ACC112 (cell line): ENCODE results near the gene OPTC.
A peak's percentile ranks its signal among the peaks of the same experiment; 100 is the strongest.

Source experiments
- H2AFZ ChIP-seq: fragments of 200-600 bp; sonication (generic); one replicate; pipeline ENCODE4 v1.6.0; 2017; ENCODE audit warnings: antibody characterized with exemption, low read length; ENCODE audit not compliant: unreplicated experiment
- H3K27ac ChIP-seq: fragments of 200-600 bp; sonication (generic); 2 replicates; pipeline ENCODE4 v1.5.1; 2014; ENCODE audit warnings: low read depth, mild to moderate bottlenecking, antibody characterized with exemption, low read length, moderate library complexity
- H3K27me3 ChIP-seq: fragments of 200-600 bp; sonication (generic); 2 replicates; pipeline ENCODE4 v1.6.1; 2014; ENCODE audit warnings: mild to moderate bottlenecking, antibody characterized with exemption, low read length, moderate library complexity, mixed read lengths; ENCODE audit not compliant: insufficient read depth
- H3K36me3 ChIP-seq: fragments of 200-600 bp; sonication (generic); 2 replicates; pipeline ENCODE4 v1.6.1; 2016; ENCODE audit warnings: mild to moderate bottlenecking, antibody characterized with exemption, low read length, moderate library complexity, mixed read lengths; ENCODE audit not compliant: insufficient read depth
- H3K4me1 ChIP-seq: fragments of 200-600 bp; sonication (generic); one replicate; pipeline ENCODE4 v1.6.1; 2016; ENCODE audit warnings: low read length, mixed read lengths; ENCODE audit not compliant: insufficient read depth, unreplicated experiment, control insufficient read depth
- H3K4me3 ChIP-seq: fragments of 200-600 bp; sonication (generic); 2 replicates; pipeline ENCODE4 v1.5.1; 2014; ENCODE audit warnings: mild to moderate bottlenecking, low read depth, low read length
- H3K79me2 ChIP-seq: fragments of 200-600 bp; sonication (generic); one replicate; pipeline ENCODE4 v1.6.0; 2016; ENCODE audit warnings: low read length; ENCODE audit not compliant: control insufficient read depth, unreplicated experiment, insufficient read depth

Gene OPTC

DNA sequence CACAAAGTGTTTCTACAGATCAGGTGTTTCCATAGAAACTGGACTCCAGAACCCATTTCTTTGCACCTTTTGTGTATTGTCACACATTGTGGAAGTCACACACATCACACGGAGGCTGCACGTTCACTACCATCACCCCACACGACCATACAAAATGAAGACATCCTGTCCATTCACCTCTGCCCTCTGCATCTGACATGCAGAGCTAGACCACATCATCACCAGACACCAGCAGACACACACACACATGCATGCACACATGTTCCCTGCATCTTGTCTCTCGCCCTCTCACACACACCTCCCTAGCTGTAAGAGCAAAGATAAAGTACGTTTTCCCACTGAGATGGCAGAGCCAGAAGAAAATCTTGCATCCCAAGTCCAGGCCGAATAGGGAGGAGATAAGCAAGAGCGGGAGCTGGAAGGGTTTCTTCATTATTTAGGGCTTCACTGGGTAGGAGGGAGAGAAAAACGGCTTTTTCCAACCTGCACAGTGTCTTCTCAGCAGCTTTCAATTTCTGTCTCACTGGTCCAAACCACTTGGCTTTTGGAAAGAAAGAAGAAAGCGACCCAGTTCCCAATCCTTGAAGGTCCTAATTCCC, 17.6 kb upstream of the OPTC start:
- Histone ChIP-seq H3K4me1 (peaks cover 18% of the 10 kb centered on the region), H3K36me3 (no peaks in the 10 kb centered on the region), H3K4me3 (no peak overlapping the region), H2AFZ (no peak overlapping the region), H3K27ac (no peak overlapping the region), H3K79me2 (no peaks in the 10 kb centered on the region), H3K27me3 (peaks cover 8% of the 10 kb centered on the region)

DNA sequence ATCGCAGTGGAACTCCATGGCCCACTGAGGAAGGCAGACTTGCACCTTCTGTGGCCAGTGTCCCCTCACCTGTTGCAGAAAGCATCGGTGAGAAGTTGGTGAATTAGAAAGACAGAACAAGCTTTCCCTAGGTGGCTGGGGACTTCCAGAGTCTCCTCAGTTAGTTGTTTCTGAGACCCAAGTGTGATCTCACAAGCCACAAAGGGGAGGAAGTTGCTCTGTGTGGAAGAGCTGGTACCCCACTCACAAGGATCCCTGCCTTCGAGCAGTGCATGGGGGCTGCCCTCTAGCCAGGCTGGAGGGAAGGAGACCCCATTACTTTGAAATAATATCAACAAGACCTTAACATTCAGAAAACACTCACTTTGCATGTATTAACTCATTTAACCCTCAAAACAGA, 16.2 kb upstream of the OPTC start:
- peaks cover 22% of the 10 kb centered on the region for H3K4me1 ChIP-seq
- peaks cover 3% of the 10 kb centered on the region for H3K27me3 ChIP-seq
- no peak overlapping the region for H3K27ac ChIP-seq
- no peak overlapping the region for H2AFZ ChIP-seq
- no peaks in the 10 kb centered on the region for H3K79me2 ChIP-seq
- no peaks in the 10 kb centered on the region for H3K36me3 ChIP-seq
- H3K4me3 ChIP-seq: no peak overlapping the region

DNA sequence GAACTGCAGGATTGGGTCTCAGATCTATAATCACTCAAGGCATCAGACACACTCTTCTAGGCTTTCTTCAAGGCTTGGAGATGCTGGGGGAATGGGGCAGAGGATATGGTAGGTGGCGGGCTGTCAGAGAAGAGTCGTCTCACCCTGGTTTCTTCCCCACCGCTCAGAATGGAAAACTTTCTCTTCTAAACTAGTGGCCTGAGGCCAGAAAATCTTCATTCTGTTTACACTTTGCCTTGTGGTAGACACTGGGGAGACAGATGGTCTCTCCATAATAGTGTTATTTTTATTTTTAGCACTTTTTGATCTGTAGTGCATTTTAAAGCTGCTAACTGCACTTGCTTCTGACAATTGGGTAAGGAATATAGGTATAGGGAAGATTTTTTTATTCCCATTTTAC, 15.7 kb upstream of the OPTC start:
- H3K36me3 ChIP-seq: no peaks in the 10 kb centered on the region
- H2AFZ ChIP-seq: no peak overlapping the region
- H3K79me2 ChIP-seq: no peaks in the 10 kb centered on the region
- H3K4me1 ChIP-seq: peaks cover 22% of the 10 kb centered on the region
- no peak overlapping the region for H3K27ac ChIP-seq
- no peak overlapping the region for H3K4me3 ChIP-seq
- H3K27me3 ChIP-seq: no peaks in the 10 kb centered on the region; the same call in 1 of the 2 replicates

DNA sequence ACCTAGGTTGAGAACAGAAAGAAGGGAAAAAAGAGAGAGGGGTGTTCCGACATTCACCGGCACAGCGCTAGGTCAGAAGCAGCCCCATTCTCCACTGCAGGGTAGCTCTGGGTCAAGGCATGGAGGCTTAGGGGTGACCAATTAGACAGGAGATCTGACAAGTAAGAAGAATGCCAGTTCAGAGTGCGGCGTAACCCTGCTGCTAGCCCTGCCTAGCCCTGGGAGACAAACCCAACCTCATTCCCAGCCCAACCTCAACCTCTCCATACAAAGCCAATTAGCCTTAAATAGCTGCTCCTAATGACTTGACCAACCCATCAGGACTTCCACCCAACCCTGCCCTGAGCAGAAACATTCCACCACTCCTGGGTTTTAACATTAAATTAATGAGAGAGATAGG, 15.0 kb upstream of the OPTC start:
- no peak overlapping the region for H2AFZ ChIP-seq
- no peak overlapping the region for H3K4me3 ChIP-seq
- H3K27ac ChIP-seq: no peak overlapping the region
- H3K4me1 ChIP-seq: peaks cover 22% of the 10 kb centered on the region
- no peaks in the 10 kb centered on the region for H3K79me2 ChIP-seq
- H3K36me3 ChIP-seq: no peaks in the 10 kb centered on the region
- no peaks in the 10 kb centered on the region; the same call in 1 of the 2 replicates for H3K27me3 ChIP-seq

DNA sequence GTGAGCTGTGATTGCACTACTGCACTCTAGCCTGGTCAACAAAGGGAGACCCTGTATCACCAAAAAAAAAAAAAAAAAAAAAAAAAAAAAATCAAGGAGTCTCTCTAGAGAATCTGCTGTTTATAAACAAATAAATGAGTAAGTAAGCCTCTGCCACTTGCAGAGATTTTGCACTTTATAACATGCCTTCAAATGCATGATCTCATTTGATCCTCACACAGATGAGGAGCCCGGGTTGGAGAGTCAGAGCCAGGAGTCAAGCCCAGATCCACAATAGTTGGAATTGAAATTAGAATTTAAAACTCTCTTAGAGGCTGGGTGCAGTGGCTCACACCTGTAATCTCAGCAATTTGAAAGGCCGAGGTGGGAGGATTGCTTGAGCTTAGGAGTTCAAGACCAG, 14.3 kb upstream of the OPTC start:
- Histone ChIP-seq H3K4me3 (no peak overlapping the region), H3K27me3 (no peaks in the 10 kb centered on the region; the same call in 1 of the 2 replicates), H3K27ac (peak overlapping the region; percentile 69; the same call in 1 of the 2 replicates), H3K4me1 (peaks cover 22% of the 10 kb centered on the region), H3K79me2 (no peaks in the 10 kb centered on the region), H2AFZ (no peak overlapping the region), H3K36me3 (no peaks in the 10 kb centered on the region)

DNA sequence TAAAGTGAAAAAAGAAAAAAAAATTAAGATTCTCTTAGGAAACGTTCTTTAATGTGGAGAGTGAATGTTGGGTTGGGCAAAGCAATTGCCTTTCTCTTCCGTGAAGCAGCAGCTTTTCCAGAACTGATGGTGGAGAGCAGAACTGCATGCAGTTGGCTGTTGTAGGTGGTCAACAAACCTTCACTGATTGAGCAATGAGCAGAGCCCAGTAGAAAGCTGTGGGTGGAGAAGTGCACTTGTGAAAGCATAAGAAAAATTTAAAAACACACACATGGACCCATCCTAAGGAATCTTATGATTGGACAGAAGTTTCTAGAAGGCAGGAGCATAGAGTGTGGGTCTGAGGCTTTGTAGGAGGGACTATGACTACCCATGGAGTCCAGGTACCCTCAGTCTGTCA, 13.9 kb upstream of the OPTC start:
- no peaks in the 10 kb centered on the region for H3K36me3 ChIP-seq
- peaks cover 22% of the 10 kb centered on the region for H3K4me1 ChIP-seq
- H3K79me2 ChIP-seq: no peaks in the 10 kb centered on the region
- peak overlapping the region; percentile 69 for H3K27ac ChIP-seq
- H2AFZ ChIP-seq: peak overlapping the region; percentile 94
- peak overlapping the region; percentile 48 for H3K4me3 ChIP-seq
- no peaks in the 10 kb centered on the region; the same call in 1 of the 2 replicates for H3K27me3 ChIP-seq

DNA sequence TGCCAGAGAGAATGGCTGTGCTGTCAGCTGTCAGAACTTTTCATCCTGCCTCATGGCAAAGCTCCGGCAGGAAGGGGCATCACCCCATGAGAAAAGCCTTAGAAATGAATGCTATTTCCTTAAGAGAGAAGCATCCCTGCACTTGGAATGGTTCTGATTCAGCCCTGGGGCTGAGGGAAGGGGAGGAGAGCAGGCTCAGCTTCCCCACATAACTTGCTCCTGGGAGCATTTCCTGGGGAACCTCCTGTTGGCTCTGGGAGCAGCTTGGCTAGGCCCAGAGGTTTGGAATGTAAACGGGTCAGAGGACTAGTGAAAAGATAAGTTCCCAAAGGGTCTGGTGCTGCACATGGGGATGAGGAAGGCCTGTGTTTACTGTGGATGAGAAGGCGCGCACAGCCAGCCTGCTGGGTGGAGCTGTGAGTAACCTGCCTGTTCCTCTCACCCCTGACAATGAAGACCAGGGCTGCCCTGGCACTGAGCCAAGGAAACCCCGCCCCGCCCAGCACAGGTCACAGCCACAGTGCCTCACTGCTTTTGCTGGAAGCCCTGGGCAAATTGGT, 13.3 kb upstream of the OPTC start:
- peak overlapping the region; percentile 94 for H2AFZ ChIP-seq
- H3K36me3 ChIP-seq: no peaks in the 10 kb centered on the region
- H3K27ac ChIP-seq: peak overlapping the region; percentile 69
- H3K4me1 ChIP-seq: peaks cover 22% of the 10 kb centered on the region
- no peaks in the 10 kb centered on the region for H3K79me2 ChIP-seq
- H3K27me3 ChIP-seq: no peaks in the 10 kb centered on the region; the same call in 1 of the 2 replicates
- peak overlapping the region; percentile 48 for H3K4me3 ChIP-seq

DNA sequence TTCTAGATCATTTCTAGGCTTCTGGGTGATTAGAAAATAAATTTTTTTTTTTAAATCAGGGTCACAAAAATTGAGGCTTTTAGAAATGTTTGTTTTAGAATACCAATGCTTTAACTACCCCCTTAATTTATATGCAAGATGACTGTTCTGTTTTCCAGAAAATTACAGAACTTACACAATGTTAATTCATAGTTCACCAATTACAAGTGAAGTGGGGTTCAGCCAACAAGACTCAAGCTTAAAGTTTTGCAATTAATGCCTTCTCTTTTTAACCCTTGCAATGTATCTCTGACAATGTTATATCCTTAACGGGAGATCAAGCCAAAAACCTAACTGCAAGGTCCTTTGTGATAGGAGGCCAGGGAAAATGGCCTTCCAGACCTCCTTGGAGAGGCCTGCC, 12.8 kb upstream of the OPTC start:
- Histone ChIP-seq H3K27ac (peak overlapping the region; percentile 69), H3K79me2 (no peaks in the 10 kb centered on the region), H2AFZ (peak overlapping the region; percentile 59), H3K36me3 (no peaks in the 10 kb centered on the region), H3K4me3 (no peak overlapping the region), H3K4me1 (peaks cover 22% of the 10 kb centered on the region), H3K27me3 (no peaks in the 10 kb centered on the region)

DNA sequence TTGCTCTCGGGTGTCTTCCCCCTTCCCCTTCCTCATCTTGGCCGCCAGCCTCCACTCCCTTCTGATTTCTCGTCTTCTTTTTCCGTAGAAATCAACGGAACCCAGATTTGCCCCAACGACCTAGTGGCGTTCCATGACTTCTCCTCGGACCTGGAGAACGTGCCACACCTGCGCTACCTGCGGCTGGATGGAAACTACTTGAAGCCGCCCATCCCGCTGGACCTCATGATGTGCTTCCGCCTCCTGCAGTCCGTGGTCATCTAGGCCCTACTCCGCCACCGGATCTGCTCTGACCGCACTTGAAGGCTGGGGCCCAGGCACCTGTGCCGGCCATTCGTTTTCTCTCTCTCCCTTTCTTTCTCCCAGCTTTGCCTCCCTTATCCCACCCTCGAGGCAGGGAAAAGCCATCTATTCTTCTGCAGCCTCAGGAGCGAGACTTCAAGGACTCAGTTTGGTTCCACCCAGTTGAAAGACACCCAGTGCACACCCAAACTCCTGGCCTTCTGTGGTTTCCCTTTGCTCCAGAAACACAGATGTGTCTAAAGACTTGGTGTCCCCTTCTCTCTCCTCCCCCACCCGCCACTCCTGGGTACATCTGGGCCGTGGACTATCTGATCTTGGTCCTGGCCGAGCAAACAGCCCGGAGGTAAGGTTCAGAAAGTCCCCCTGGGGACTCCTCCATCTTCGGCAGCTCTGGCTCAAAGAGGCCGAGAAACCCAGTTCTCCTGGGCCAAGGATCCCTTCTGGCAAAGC, 7.2 kb upstream of the OPTC start:
- peak overlapping the region; percentile 65 for H3K27ac ChIP-seq
- peaks cover 7% of the 10 kb centered on the region for H3K4me1 ChIP-seq

DNA sequence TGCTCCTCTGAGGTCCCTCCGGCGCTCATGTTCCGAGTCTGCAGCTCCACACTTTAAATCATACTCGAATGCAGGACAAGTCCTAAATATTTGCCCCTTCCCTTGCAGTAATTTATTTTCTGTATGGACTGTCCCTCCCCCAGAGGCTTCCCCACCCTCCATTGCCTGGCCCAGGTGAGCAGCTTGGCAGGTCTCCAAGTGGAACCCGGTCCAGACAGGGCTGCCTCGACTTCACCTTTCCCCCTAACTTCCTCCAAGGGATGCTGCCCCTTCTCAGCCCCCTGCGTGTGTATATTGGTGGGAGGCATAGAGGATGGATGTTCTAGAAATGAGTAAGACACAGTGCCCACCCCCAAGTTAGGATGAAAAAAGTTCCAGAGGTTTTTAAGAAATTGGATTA, 5.4 kb upstream of the OPTC start:
- Histone ChIP-seq H2AFZ (no peak overlapping the region), H3K27ac (no peak overlapping the region)

More for the DNA sequence above, 7.2 kb upstream of the OPTC start:
- no peaks in the 10 kb centered on the region for H3K36me3 ChIP-seq
- peak overlapping the region; percentile 89 for H2AFZ ChIP-seq
- H3K4me3 ChIP-seq: peak overlapping the region; percentile 69
- no peaks in the 10 kb centered on the region; the same call in 1 of the 2 replicates for H3K27me3 ChIP-seq
- no peaks in the 10 kb centered on the region for H3K79me2 ChIP-seq

More for the DNA sequence above, 5.4 kb upstream of the OPTC start:
- Histone ChIP-seq H3K36me3 (no peaks in the 10 kb centered on the region), H3K4me1 (peaks cover 7% of the 10 kb centered on the region), H3K27me3 (no peaks in the 10 kb centered on the region; the same call in 1 of the 2 replicates), H3K4me3 (no peak overlapping the region), H3K79me2 (no peaks in the 10 kb centered on the region)
